ENCODE measurements around the gene PHF20.
"Not testable (repeated sequence)": the region's sequence is repeated elsewhere in the genome, so short reads cannot be mapped to it uniquely, and the experiment has no call there.

The PHF20 gene

DNA sequence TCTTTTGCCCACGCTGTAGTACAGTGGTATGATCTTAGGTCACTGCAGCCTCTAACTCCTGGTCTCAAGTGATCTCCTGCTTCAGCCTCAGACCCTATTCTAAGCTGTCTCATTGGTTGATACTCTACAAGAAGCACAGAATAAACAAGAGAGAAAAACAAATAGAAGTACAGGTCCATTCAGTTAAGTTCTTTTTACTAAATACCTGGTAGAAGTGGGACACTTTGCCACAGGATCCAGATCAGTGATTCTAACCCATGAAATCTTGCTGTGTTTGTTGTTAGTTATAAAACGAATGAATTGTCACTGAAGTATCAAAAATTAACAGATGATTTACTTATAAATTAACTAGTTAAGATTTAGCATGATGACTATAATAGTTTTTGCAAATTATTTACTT lies 105.8 kb downstream of the PHF20 start:
- Mint-ChIP-seq H3K36me3 (peaks cover 3% of the 10 kb centered on the region), H3K4me1 (peaks cover 13% of the 10 kb centered on the region), H3K27ac (peak overlapping the region; percentile 72), H3K4me3 (no peak overlapping the region), H3K9me3 (no peaks in the 10 kb centered on the region), H3K27me3 (no peaks in the 10 kb centered on the region)

DNA sequence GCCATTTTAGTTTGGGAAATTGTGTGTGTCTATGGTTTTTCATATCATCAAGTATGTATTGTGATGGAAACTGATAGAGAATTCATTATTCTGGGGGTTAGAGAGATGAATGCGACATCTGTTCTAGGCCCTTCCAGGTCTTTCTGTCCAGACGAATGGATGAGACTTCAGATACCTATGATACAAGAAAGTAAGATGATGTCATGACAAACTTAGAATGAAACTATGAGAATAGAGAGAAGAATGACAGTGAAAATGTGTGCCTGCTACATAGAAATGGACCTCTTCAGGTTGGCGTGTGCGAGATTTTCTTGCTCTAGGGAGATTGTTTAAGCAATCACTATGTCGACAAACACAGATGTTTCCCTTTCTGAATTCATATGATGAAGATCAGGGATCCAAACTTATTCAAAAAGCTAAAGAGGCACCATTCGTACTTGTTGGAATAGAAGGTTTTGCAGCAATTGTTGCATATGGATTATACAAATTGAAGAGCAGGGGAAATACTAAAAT lies 106.4 kb downstream of the PHF20 start:
- H3K4me1 Mint-ChIP-seq = peaks cover 13% of the 10 kb centered on the region
- peaks cover 3% of the 10 kb centered on the region for H3K36me3 Mint-ChIP-seq
- H3K4me3 Mint-ChIP-seq = no peak overlapping the region
- H3K27ac Mint-ChIP-seq = peak overlapping the region; percentile 21
- no peaks in the 10 kb centered on the region for H3K9me3 Mint-ChIP-seq
- H3K27me3 Mint-ChIP-seq = no peaks in the 10 kb centered on the region

DNA sequence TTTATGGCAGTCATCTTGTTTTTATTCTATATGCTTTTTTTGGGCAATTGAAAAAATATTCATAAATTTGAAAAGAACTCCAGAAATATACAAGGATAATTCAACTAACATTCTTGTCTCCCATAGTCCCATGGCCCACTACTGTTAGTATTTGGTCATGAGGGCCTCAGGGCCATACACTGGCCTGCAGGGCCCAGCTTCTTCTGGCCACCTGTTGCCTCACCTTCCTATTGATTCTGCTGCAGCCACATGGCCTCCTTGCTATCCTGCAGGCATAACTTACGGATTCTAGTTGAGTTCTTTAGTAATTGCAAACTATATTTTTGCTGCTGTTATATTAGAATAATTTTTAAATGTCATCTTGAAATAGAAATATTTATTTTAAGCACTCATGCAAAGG lies 109.9 kb downstream of the PHF20 start:
- H3K36me3 Mint-ChIP-seq = no peaks in the 10 kb centered on the region
- H3K9me3 Mint-ChIP-seq = no peaks in the 10 kb centered on the region
- H3K4me3 Mint-ChIP-seq = no peak overlapping the region
- no peak overlapping the region for H3K27ac Mint-ChIP-seq
- no peaks in the 10 kb centered on the region for H3K27me3 Mint-ChIP-seq
- H3K4me1 Mint-ChIP-seq = peaks cover 21% of the 10 kb centered on the region

DNA sequence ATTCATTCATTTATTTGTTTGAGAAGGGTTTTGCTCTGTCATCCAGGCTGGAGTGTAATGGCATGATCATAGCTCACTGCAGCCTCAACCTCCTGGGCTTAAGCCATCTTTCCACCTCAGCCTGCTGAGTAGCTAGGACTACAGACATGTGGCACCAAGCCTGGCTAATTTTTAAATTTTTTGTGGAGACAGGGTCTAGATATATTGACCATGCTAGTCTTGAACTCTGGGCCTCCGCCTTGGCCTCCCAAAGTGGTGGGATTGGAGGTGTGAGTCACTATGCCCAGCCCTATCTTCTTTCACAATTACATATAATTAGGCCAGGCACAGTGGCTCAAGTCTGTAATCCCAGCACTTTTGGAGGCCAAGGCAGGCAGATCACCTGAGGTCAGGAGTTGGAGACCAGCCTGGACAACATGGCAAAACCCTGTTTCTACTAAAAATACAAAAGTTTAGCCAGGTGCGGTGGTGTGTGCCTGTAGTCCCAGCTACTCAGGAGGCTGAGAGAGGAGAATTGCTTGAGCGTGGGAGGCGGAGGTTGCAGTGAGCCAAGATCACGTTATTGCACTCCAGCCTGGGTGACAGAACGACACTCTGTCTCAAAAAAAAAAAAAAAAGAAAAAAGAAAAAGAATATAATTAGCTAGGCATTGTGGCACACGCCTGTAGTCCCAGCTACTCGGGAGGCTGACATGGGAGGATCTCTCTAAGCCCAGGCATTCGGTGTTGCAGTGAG lies 110.8 kb downstream of the PHF20 start:
- not testable (repeated sequence) for H3K36me3 Mint-ChIP-seq, H3K27me3 Mint-ChIP-seq, H3K9me3 Mint-ChIP-seq, H3K4me3 Mint-ChIP-seq
- Mint-ChIP-seq H3K4me1 (peaks cover 21% of the 10 kb centered on the region), H3K27ac (peak overlapping the region; percentile 8)

DNA sequence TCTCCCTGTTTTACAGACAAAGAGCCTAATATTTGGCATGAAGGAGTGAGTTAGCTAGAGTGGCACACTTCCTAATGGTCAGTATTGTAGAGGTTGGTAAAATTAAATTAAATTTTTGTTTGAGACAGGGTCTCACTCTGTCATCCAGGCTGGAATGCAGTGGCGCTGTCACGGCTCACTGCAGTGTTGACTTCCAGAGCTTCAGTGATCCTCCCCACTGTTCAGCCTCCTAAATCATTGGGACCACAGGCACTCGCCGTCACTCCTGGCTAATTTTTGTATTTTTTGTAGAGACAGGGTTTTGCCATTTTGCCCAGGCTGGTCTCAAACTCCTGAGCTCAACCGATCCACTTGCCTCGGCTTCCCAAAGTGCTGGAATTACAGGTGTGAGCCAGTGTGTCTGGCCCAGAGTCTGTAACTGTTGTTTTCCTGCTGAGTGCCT lies 111.5 kb downstream of the PHF20 start:
- H3K36me3 Mint-ChIP-seq = no peaks in the 10 kb centered on the region
- H3K4me1 Mint-ChIP-seq = peaks cover 16% of the 10 kb centered on the region
- no peaks in the 10 kb centered on the region for H3K27me3 Mint-ChIP-seq
- H3K27ac Mint-ChIP-seq = no peak overlapping the region
- no peaks in the 10 kb centered on the region for H3K9me3 Mint-ChIP-seq
- no peak overlapping the region for H3K4me3 Mint-ChIP-seq

DNA sequence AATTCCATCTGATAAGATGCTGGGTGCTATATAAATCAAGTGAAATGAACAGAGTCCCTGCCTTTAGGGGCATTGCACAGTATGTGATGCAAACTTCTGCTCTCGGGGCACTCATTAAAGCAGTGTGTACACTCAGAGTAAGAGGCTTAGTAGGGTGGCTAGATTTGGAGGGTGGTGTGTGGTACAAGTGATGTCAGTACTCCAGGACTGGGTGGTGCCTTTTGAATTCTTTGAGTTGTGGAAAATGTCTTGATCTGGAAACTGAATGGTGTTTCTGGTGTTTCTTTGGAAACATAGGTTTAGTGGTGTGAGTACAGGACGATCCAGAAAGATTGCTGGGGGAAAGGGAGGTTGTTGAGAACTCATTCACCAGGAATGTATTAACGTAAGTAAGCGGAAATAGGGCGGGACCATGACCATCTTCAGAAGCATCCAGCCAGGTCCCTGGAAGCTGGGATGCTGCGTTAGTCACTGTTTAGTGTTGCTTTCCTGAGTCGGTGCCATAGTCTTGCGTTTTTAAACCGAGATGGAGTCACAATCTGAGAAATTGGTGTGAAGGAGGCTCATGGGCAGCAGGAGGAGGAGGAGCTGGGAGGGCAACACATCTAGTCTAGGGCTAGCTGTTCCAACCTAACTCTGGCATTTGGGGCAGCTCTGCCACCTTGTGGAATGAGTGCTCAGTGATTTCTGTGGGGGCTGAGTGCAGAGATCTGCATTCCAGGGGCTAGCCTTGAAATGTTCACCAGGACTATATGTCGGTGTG lies 112.1 kb downstream of the PHF20 start:
- Mint-ChIP-seq H3K4me1 (peaks cover 15% of the 10 kb centered on the region), H3K36me3 (no peaks in the 10 kb centered on the region), H3K27me3 (no peaks in the 10 kb centered on the region), H3K27ac (peak overlapping the region; percentile 10), H3K4me3 (no peak overlapping the region), H3K9me3 (no peaks in the 10 kb centered on the region)

DNA sequence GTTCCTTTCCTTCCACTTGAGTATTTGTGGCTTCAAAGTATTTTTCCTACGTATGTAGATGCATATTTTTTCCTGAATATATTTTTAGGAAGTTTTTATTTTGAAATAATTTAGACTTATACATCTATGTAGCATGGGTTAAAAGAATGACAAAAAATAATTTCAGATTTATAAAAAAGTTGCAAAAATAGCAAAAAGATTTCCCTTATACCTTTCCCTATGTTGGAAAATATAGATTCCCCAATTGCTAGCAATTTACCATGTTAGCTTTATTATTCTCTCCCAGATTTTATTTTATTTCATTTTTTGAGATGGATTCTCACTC lies 112.7 kb downstream of the PHF20 start:
- H3K27ac Mint-ChIP-seq = no peak overlapping the region
- H3K27me3 Mint-ChIP-seq = no peaks in the 10 kb centered on the region
- no peaks in the 10 kb centered on the region for H3K9me3 Mint-ChIP-seq
- no peak overlapping the region for H3K4me3 Mint-ChIP-seq
- peaks cover 15% of the 10 kb centered on the region for H3K4me1 Mint-ChIP-seq
- no peaks in the 10 kb centered on the region for H3K36me3 Mint-ChIP-seq

DNA sequence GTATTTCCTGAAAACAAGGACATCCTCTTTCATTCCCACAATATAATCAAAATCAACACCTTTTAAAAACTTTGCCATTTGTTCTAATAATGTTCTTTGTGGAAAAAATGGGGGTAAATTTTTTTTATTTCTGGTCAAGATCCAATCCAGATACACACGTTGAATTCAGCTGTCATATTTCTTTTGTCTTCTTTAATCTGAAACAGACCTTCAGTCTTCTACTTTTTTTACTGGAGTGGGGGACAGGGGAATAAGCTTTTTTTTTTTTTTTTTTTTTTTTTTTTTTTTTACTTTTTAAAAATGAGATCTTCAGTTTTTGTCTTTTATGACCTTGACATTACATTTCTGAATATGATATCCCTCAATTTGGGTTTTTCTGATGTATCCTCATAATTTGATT lies 113.4 kb downstream of the PHF20 start:
- no peak overlapping the region for H3K4me3 Mint-ChIP-seq
- no peaks in the 10 kb centered on the region for H3K9me3 Mint-ChIP-seq
- no peak overlapping the region for H3K27ac Mint-ChIP-seq
- H3K27me3 Mint-ChIP-seq = no peaks in the 10 kb centered on the region
- H3K4me1 Mint-ChIP-seq = peaks cover 8% of the 10 kb centered on the region
- no peaks in the 10 kb centered on the region for H3K36me3 Mint-ChIP-seq

DNA sequence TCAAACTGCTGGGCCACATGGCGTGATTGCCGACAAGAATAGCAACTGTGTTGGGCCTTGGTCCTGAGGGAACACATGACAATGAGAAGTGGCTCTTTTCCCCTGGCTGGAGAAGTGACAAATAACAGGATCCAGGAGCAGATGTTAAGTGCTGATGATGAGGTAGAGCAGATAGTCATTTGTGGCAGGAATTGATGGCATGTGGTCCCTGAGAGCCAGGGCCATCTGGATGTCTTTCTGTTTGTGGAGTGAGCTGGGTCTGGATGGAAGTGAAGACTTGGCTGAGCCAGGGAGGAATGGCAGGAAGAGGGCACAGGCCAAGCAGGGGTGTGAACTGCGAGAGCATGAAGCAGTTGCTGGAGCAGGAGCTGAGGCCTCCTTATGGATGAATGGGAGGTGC lies 114.7 kb downstream of the PHF20 start:
- Mint-ChIP-seq H3K27ac (peak overlapping the region; percentile 42), H3K27me3 (no peaks in the 10 kb centered on the region)

DNA sequence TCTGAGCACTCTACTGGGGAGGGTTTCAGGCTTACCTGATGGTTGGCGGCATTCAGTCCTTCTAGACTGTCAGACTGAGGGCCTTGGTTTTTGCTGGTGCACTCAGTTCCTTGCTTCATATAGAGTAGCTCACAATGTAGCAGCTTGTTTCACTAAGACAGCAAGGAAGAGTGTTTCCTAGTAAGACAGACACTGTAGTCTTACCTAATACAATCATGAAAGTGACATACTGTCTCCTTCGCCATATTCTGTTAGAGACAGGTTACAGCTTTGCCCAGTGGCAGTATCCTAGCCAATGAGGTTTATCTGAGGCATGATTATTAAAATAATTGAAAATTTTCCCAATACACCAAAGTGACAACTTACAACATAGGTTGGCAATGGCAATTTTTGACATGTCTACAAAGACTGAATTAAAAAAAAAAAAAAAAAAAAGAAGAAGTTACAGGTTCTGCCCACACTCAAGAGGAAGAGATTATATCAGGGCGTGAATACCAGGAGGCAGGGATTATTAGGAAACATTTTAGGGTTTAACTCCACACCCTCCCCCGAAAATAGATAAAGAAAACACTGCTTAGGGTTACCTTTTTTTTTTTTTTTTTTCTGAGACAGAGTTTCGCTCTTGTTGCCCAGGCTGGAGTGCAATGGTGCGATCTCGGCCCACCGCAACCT lies 115.7 kb downstream of the PHF20 start:
- Mint-ChIP-seq H3K36me3 (no peaks in the 10 kb centered on the region), H3K27me3 (no peaks in the 10 kb centered on the region), H3K4me3 (no peak overlapping the region), H3K4me1 (peaks cover 9% of the 10 kb centered on the region), H3K27ac (no peak overlapping the region), H3K9me3 (no peaks in the 10 kb centered on the region)

More for the DNA sequence above, 114.7 kb downstream of the PHF20 start:
- H3K4me3 Mint-ChIP-seq = no peak overlapping the region
- H3K36me3 Mint-ChIP-seq = no peaks in the 10 kb centered on the region
- no peaks in the 10 kb centered on the region for H3K9me3 Mint-ChIP-seq
- peaks cover 8% of the 10 kb centered on the region for H3K4me1 Mint-ChIP-seq

DNA sequence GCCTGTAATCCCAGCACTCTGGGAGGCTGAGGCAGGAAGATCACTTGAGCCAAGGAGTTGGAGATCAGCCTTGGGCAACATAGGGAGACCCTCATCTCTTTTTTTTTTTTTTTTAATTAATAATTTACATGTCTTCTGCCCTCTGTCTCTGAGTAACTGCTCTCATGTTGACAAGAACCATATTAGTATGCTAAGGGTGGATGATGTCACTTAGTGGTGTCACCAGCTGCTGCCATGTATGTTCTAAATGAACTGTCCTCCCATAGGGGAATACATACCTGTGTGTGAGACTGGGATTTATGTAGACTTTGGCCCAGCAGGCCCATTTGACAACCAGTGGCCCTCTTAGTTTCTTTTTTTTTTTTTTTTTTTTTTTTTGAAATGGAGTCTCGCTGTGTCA lies 116.8 kb downstream of the PHF20 start:
- Mint-ChIP-seq H3K4me3 (no peak overlapping the region), H3K27me3 (no peaks in the 10 kb centered on the region), H3K4me1 (peaks cover 10% of the 10 kb centered on the region), H3K9me3 (no peaks in the 10 kb centered on the region), H3K36me3 (no peaks in the 10 kb centered on the region), H3K27ac (no peak overlapping the region)

DNA sequence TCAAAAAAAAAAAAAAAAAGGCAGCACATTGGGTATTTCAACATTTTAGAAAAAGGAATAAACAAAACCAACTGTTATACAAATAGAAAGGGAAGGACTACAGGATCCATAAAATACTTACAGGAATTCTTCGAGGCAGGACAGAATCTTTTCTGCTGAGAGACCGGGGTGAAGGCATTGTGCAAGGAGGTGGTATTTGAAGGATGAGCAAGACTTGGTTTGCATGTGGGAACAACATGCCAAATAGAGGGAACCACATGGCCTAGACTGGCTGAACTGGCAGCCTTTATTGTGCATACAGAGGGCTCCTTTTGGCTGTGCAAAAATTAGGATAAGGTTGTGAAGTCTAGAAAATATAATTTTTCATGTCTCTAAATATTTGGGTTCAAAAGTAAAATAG lies 119.6 kb downstream of the PHF20 start:
- no peaks in the 10 kb centered on the region for H3K36me3 Mint-ChIP-seq
- no peak overlapping the region for H3K27ac Mint-ChIP-seq
- peaks cover 7% of the 10 kb centered on the region for H3K4me1 Mint-ChIP-seq
- no peaks in the 10 kb centered on the region for H3K27me3 Mint-ChIP-seq
- H3K9me3 Mint-ChIP-seq = no peaks in the 10 kb centered on the region
- no peak overlapping the region for H3K4me3 Mint-ChIP-seq

DNA sequence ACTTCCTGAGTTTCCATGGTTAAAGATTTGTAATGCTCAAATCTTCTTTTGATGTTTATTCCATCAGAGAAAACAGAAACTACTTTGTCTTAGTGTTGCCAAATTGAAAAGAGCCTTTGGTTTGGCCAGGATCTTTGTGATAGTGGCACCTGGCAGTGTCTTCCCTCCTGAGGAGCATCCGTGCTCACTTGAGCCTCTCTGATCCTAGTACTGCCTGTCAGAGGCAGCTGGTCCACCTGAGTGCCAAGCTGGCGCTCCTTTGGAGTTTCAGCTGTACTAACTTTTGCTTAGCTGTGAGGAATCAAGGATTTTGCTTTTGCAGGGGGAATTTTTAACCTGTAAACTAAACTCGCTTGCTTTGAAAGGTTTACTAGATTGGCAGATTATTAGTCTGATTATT lies 121.1 kb downstream of the PHF20 start:
- H3K4me1 Mint-ChIP-seq = peaks cover 7% of the 10 kb centered on the region
- no peak overlapping the region for H3K4me3 Mint-ChIP-seq
- H3K9me3 Mint-ChIP-seq = no peaks in the 10 kb centered on the region
- H3K27me3 Mint-ChIP-seq = no peaks in the 10 kb centered on the region
- H3K36me3 Mint-ChIP-seq = peaks cover 1% of the 10 kb centered on the region
- no peak overlapping the region for H3K27ac Mint-ChIP-seq

DNA sequence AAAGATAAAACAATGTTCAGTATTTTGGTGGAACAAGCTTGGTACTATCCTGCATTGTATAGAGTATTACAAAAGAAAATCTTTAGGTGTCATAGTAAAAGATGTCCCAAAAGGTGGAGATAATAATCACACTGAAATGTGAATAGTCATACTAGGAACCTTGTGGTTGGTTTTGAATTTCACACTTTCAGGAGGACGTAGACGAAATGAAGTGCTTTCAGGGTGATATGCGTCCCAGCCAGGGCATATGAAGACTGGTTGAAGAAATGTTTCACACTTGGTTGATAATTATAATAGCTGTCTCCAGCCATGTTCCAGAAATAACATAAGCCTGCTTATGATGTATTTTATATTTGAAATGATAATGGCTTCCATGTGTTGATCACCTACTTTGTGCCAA lies 122.1 kb downstream of the PHF20 start:
- H3K9me3 Mint-ChIP-seq = no peaks in the 10 kb centered on the region
- H3K27ac Mint-ChIP-seq = no peak overlapping the region
- no peaks in the 10 kb centered on the region for H3K27me3 Mint-ChIP-seq
- peaks cover 1% of the 10 kb centered on the region for H3K36me3 Mint-ChIP-seq
- H3K4me3 Mint-ChIP-seq = no peak overlapping the region
- peaks cover 7% of the 10 kb centered on the region for H3K4me1 Mint-ChIP-seq

DNA sequence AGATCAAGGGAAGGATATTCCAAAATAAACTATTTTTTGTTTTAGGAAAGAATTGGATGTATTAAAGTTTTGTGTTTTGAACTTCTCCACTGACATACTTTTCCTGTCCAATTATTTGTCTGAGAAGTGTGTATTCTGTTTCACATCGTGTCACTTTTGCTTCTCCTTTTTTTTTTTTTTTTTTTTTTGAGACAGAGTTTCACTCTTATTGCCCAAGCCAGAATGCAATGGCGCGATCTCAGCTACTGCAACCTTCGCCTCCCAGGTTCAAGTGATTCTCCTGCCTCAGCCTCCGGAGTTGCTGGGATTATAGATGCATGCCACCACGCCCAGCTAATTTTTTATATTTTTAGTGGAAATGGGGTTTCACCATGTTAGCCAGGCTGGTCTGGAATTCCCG lies 123.7 kb downstream of the PHF20 start:
- H3K27me3 Mint-ChIP-seq, H3K9me3 Mint-ChIP-seq, H3K27ac Mint-ChIP-seq, H3K4me3 Mint-ChIP-seq, H3K36me3 Mint-ChIP-seq, H3K4me1 Mint-ChIP-seq: not testable (repeated sequence)

DNA sequence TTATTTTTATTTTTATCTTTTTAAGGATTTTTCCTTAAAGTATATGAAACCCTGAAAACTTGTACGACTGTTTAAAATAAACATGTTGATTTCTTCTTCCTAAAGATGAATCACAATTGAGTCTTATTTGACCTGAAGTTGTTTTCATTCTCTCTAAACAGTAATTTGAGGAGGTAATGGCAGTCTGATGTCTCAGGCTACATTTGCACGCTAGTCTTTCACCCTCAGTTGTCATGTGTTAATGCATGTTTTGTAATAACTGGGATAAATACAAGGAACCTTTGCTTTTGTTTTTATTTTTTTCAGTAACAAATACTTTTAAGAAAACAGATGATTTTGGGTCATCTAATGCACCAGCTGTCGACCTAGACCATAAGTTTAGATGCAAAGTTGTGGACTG lies 127.2 kb downstream of the PHF20 start:
- H3K27me3 Mint-ChIP-seq = no peaks in the 10 kb centered on the region
- no peak overlapping the region for H3K27ac Mint-ChIP-seq
- no peak overlapping the region for H3K4me3 Mint-ChIP-seq
- H3K4me1 Mint-ChIP-seq = peaks cover 13% of the 10 kb centered on the region
- peaks cover 10% of the 10 kb centered on the region for H3K36me3 Mint-ChIP-seq
- H3K9me3 Mint-ChIP-seq = no peaks in the 10 kb centered on the region
